NCI-H128 (cell line): Measurements from ENCODE around the gene FAT2.
"Not testable (repeated sequence)": the region's sequence is repeated elsewhere in the genome, so short reads cannot be mapped to it uniquely, and the experiment has no call there.

ENCODE experiments used
- DNase-seq: peaks from one replicate; lab custom pipeline; 2025; ENCODE audit not compliant: unreplicated experiment; lab: John Stamatoyannopoulos, UW

FAT2 gene

DNA sequence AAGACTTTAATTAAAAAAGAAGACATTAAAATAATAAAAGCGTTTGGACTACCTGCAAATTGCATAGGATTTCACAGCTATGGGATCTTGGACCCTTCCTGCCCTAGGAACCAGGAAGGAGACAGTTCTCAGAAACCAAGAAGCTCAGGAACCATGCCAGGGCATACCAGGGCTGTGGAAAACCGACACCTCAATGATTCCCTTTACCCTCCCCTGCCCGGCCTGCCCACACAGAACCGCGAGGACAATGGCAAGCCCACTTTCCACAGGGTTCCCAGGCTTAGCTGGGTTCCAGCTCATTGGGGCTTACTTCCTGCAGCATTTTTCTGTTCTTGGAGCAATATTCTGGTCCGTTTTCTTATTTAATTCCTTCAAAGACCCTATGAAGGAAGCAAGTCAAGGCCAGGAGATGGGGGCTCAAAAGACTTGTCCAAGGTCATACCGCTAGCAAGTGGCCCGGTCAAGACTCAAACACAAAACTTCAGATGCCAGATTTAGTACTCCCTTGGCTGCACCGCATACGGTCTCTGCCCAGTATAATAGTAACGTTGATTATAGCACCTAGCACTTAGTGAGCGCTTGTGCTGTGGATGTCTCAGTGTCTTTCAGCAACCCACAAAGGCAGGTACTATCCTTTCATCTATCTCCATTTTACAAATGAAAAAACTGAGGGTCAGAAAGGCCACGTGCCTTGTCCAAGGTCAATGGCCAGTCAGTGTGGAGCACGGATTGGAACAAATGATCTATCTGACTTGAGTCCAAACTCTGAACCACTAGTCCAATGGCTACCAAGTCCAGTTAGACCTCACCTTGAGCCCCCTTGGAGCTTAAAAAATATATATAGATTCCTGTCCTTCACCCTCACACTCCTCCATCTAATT lies 6.8 kb downstream of the FAT2 start:
- no peak for DNase-seq

DNA sequence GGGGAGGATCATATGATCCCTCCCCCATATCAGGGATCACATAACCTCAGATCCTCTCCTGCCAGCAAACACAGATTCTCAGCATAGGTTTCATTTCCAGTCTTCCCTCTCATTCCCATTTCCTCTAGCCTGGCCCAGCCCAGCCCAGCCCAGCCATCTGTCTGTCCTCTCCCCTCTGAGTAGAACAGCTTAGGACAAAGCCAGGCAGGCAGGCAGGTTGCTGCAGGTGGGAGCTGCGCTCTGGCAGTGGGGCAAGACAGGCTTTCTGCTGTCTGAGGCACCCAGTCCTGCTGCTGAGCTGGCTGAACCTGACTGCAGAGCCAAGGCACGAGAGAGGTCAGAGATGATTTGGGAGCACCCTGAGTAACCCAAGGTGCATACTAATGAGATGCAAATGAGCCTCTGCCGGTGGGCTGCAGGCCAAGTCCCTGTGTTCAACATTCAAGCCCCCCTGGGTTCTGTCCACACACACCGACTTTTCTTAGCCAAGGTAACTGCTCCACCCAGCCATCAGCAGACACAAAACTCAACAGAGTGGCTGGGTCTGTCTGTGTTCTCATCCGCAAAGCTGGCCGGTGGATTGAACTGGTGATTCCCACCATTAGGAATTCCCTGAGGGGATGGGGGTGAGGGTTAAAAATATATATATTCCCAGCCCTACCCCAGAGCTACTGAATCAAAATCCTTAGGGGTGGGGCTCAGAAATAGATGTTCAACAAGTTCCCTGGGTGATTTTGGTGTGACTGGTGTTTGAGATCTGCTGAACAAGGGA lies 9.1 kb downstream of the FAT2 start:
- no peak for DNase-seq

DNA sequence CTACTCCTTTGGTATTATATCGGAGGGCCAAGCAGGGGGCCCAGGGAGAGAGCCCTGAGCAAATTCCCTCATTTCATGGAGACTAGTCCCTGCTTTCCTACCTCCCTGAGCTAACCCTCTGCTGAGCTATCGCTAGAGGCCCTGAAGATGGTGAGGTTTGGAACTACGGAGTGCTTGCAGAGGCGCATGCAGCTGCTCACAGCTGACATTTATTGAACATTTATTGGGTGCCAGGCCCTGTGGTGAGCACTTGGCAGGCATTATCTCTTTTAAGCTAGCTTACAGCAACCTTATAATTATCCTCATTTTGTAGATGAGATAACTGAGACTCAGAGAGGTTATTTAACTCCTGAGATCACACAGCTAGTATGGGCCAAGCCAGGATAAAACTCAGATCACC lies 9.8 kb downstream of the FAT2 start:
- no peak for DNase-seq

DNA sequence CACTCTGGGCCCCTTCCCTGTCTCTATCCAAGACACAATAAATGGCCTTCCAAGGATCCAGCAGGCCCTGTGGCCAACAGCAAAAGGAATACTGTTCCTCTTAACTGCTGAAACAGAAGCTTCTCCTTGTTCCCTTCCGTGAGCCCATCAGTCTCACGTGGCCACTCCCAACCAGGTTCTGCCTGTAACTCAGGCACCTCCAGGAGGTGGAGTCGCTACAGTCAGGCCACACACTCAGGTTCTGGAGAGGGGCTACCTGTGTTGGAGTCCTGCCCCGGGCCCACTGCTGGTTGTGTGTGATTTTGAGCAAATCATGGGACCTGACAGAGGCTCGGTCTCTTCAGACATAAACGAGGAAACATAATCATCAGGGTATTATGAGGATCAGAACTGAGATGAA lies 10.3 kb downstream of the FAT2 start:
- no peak for DNase-seq

DNA sequence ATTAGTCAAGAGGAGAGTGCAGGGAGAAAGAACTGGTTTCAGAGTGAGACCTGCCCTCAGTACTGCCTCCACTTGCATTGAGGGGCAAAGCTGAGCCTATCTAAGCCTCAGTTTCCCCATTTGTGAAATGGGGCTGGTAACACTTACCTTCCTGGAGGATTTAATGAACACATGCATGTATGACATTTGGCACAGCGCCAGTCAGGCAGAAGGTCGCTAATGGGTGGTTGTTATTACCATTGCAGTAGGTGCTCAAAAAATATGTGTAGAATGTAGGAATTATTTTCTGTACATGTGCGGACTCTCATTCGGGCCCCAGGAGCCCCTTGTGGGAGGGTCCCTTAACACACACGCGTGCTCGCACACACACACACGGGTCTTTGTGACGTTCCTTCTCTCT lies 10.9 kb downstream of the FAT2 start:
- no peak for DNase-seq

DNA sequence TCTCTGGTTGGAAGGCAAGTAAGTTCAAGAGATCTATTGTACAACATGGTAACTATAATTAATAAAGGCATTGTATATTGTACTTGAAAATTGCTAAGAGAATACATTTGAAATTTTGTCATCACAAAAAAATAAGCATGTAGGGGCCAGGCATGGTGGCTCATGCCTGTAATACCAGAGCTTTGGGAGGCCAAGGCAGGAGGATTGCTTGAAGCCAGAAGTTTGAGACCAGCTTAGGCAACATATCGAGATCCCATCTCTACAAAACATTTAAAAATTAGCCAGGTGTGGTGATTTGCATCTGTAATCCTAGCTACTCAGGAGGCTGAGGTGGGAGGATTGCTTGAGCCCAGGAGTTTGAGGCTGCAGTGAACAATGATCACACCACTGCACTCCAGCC lies 12.0 kb downstream of the FAT2 start:
- DNase-seq, result not testable (repeated sequence)

DNA sequence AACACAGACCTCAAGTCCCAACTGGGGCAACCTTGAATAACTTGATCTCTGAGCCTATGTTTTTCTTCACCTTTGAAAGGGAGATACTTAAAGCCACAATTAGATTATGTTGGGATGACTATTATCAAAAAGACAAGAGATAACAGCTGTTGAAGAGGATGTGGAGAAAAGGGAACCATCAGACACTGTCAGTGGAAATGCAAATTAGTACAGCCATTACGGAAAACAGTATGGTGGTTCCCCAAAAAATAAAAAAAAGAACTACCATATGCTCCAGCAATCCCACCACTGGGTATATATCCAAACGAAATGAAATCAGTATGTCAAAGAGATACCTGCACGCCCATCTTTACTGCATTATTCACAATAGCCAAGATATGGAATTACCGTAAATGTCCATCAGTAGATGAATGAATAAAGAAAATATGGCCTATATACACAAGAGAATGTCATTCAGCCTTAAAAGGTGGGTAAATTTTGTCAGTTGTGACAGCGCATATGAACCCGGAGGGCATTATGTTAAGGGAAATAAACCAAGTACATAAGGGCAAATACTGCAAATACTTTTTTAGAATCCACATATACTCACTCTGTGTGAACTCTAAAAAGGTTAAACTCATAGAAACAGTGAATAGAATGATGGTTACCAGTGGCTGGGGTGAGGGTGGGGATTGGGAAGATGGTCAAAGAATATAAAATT lies 12.7 kb downstream of the FAT2 start:
- DNase-seq, result no peak

DNA sequence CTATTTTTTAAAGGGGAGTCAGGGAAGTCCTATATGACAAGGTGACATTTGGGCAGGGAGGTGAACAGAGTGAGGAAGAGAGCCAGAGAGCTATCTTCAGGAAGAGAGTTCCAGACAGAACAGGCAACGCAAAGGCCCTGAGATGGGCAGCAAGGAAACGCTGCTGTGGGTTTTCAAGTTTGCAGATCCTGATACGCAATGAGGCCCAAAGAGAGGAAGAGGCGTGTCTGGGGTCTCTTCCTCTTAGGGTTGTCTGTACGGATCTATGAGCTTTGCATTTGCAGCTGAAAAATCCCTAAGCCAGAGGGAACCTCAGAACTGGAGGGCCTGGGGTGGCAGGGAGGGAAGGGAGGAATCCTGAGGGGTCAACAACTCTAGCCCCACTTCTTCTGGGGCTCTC lies 13.6 kb downstream of the FAT2 start:
- no peak for DNase-seq

DNA sequence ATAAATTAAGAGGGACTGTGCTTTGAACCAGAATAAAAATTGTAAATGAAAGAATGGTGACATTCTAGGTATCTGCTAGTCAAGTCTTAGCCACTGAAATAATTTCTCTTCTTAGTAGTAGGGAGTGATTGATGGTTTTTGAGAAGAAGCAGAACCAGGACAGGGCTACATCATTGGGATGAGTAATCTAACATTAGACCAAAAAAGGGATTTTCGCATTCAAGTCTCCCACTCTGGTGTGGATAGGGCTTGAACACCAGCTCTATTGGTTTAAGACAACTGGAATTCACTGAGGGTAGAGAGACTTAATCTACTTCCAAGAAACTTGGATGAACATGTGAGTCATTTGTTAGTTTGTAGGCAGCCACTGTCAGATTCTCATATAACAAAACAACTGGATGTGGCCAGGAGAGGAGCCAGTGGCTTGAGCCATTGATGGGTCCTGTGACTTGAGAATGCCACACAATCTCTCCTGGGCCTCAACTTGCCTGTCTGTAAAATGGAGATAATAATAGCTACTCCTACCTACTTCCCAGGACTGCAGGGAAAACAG lies 16.6 kb downstream of the FAT2 start:
- no peak for DNase-seq

DNA sequence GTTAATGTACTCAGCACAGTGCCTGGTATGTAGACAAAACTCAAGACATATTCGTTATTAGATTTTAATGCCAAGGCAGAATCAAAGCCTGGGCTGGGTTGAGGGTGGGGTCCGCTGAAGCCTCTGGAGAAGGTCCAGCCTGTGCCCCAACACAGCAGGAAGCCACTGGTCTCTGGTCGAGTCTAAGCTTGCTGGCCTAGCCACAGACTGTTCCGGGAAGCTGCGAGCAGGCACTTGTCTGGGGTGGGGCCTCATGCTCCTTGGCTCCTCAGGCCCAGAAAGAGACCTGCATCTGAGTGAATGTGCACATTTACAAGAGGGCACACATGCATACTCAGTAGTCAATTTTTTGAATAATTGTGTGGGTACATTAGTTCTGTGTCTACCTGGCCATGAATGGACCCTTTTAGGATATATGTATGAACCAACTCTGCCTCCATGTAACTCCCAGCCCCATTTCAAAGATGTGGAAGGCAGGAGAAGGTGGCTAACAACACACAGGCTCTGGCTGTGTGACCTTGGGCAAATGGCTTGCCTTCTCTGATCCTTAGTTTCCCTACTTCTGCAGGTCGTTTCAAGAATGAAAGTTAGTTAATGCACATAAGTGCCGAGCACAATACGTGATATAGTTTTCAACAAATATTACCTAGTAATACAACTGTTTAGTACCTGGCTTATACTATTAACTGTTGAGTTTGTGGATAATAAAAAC lies 18.3 kb downstream of the FAT2 start:
- no peak for DNase-seq

DNA sequence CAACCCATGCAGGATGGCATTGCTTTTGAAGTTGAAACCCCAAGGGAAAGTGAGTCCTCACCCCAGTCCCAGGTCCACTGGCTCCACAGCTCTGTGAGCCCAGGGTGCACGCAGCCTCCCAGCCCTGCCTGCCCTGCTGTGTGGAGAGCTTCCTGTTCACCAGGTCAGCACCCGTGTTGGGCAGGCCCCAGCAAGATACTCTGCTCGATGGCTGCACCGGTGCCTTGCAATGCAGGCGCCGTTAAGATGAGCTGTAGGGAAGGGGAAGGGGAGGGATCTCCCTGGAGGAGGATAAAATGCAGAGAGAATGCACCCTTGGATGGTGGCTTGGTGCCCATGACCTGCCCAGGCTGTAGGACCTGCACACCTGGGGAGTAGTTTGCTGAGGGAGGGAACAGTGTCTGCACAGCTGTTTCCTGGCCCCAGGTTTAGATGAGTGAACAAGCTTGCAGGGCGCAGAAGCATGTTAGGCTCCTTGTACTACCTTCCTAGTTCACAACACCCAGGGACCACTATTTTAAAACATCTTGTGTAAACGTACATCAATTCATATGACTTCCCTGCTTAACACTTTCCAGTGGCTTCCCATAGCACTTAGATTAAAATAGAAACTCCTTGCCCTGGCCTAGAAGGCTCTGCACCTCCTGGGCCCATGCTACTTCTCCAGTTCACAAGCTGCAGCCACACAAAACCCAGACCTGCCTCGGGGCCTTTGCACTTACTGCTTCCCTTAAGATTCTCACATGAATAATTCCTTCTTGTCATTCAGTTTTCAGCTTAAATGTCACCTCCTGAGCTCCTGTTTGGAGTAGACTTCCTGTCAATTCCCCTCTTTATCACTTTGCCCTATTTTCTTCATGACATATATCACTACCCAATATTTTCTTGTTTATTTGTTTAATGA lies 19.6 kb downstream of the FAT2 start:
- DNase-seq, result no peak

DNA sequence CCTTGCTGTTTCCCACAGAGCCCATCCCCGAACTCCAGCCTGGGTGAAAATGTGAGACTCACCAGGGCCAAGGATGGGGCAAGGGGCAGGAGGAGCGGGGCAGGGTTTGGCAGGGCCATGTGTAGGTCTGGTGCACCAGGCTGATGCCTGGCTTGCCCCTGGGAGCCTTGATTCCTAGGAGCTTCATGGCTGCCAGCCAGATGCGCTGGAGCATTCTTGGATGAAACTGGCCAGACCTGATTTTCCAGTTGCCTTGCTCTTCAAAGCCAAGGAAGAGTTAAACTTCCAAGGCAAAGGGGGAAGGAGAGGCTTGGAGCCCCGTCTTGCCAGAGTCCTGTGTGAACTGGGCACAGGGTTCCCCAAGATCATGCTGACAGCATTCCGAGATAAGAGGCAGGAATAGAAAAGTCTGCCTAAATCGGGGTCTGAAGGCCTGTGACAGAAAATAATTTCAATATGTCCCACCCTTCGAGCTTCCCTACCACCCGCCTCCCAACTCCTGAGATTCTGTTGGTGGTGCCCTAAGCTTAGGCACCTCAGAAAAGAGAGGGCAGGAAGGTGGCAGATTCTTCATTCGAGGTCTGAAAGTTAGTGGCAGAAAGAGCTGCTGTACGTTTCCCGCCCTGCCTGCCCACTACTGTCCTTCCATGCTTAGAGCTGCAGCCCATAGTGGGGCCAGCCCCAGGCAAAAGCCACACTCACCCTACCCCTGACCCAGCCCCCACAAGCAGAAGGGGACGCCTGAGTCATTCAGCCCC lies 20.4 kb downstream of the FAT2 start:
- DNase-seq, result no peak

DNA sequence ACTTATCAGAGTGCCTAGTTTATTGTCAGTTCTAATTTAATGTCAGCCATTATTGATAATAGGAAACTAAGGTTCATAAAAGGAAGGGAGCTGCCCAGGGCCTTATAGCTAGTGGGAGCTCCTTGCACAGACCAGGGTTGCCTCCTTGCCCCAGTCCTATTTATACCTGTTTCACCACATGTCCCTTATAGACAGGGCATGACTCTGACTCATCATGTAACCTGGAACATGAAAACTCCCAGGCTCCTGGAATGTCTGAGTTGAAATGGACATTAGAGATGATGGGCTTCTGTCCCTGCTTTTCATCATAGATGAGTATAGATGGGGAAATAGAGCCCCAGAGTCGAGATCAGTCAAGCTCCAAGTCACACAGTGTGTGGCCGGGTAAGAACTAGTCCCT lies 21.1 kb downstream of the FAT2 start:
- no peak for DNase-seq

DNA sequence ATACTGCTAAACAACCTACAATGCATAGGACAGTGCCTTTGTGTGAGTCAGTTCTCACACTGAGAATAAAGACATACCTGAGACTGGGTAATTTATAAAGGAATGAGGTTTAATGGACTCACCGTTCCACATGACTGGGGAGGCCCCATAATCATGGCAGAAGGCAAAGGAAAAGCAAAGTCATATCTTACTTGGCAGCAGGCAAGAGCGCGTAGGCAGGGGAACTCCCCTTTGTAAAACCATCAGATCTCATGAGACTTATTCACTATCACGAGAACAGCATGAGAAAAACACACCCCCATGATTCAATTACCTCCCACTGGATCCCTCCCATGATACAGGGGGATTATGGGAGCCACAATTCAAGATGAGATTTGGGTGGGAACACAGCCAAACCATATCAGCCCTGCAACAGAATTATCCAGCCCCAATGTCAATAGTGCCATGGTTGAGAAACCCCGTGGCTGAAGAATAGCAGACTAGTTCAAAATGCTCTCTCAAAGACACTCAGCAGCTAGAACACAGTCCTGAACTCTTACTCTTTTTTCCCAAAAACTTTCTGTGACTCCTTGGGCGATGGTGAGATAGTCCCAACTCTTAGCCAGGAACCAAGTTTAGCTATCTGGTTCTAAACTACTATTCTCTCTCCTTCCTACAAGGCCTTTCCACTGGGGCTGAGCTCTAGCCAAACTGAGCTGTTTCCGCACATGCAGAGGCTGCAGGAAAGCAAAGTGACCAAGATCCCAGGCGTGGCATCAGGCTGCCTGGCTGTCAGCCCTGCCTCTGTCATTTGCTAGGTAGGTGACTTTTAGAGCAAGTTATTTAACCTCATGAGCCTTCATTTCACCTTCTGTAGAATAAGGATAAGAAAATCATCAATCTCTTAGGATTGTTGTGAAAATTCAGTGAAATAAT lies 21.7 kb downstream of the FAT2 start:
- no peak for DNase-seq

DNA sequence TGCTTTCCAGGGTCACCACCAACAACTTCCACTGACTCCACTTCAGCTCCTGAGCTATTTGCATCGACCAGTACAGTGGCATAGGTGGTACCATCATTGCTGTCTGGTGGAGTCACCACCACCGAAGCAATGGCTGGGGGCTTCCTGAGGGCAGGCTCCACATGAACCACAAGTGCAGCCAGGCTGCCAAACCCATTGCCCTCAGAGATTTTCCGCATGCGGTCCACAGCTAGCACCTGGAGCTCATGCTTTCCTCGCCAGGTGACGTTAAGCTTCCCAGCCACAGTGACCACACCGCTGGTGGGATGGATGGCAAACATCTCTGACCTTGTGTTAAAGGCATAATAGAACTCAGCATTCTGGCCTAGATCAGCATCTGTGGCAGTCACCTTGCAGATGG lies 23.1 kb downstream of the FAT2 start:
- DNase-seq, result no peak

DNA sequence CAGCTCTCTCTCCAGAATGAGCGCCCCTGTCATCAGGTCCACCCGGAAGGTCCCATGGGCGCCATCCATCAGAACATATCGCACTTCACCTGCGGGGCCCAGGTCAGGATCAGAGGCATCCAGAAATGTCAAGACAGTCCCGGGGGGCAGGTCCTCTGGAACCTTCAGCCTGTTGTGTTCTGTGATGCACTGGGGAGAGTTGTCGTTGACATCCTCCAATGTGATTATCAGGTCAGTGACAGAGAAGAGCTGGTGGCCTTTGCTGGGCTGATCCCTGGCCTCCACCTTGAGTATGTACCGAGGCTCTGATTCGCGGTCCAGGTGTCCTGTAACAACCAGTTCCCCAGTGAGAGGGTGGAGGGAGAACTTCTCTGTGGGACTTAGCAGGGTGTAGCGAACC lies 25.2 kb downstream of the FAT2 start:
- DNase-seq, result no peak

DNA sequence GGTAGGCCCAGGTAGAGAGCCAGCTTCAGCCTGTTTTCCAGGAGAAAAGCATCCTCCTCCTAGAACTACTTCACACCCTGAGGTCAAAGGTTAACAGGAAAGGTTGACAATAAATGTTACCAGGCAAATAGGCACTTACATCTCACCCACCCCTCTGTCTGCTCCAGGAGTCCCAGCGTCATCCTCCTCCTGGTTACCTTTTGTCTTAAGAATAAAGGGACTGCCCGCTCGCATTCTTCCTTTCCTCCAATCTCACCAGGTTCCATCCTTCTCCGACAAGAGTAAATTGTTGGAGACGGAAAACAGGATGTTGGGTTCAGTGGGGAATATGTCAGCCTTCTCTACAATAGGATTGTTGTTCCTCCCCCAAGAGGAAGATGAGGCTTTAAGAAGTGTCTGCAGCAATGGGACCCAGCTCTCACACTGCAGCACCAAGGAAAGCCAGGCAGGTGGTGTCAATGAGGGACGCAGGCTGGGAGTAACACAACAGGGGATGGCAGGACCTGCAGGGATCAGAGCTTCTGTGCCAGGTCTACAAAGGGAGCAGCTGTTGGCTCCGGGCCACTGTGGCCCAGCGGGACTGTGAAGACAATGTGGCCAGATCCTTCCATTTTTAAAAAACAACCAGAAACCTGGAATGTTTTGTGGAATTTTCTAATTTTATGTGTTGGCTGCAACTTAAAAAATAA lies 29.0 kb downstream of the FAT2 start:
- DNase-seq, result no peak

DNA sequence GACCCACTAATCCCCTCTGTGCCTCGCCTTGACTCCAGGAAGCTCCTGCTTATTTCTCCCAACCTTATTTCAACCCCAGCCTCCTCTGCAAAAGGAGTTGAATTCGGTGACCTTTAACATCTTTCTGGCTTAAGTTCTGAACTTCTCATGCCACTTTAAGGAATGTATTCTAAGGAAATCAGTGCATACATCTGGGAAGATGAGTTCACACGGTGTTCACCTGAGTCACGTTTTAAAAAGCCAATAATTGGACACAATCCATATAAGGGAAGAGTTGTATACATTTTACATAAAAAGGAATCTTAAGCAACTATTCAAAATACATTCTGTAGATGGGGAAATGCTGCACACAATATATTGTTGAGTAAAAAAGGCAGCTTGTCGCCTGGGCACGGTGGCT lies 33.2 kb downstream of the FAT2 start:
- DNase-seq, result no peak
